ENCODE data around the gene PRPH2. TPM values are rescaled to one million over a fixed set of nuclear protein-coding genes. Genes with fewer than 3 reads are reported as not detected.

The PRPH2 gene
- total RNA-seq, 1 donor from 2014 or later = 0.63 TPM

- no peaks in the 10 kb centered on the region for H3K9me3 ChIP-seq (replicated peaks)
- no peak overlapping the region for H3K27ac ChIP-seq (replicated peaks)
- peaks cover 3% of the 10 kb centered on the region for H3K4me1 ChIP-seq
- H3K27me3 ChIP-seq (ENCODE audit: low read depth) = no peaks in the 10 kb centered on the region
- peaks cover 88% of the 10 kb centered on the region for H3K36me3 ChIP-seq
- no peak overlapping the region for H3K4me3 ChIP-seq
- intact Hi-C loops (cut with micrococcal nuclease) = loop anchor here (5.0 kb wide), 2 partner anchors 63 to 213 kb away; partner anchors contain the start of gene RPL7L1
- DNase-seq = no peak
- TF ChIP-seq CTCF (IDR thresholded peaks at IDR 0.05; ENCODE audit: borderline replicate concordance) = no peak
Measured at GRCh38 chr6:42664718-42665117, 57.7 kb downstream of the PRPH2 start.

- Histone ChIP-seq H3K27me3 (ENCODE audit: low read depth) (no peaks in the 10 kb centered on the region), H3K4me3 (no peak overlapping the region), H3K27ac (replicated peaks) (no peak overlapping the region), H3K4me1 (peaks cover 3% of the 10 kb centered on the region), H3K9me3 (replicated peaks) (no peaks in the 10 kb centered on the region), H3K36me3 (peaks cover 89% of the 10 kb centered on the region)
- TF ChIP-seq CTCF (IDR thresholded peaks at IDR 0.05; ENCODE audit: borderline replicate concordance) = peak; percentile 92
- peak; percentile 71 for DNase-seq
- intact Hi-C loops (cut with micrococcal nuclease) = loop anchor here (5.0 kb wide), 2 partner anchors 66 to 216 kb away; partner anchors contain the start of gene RPL7L1
Measured at GRCh38 chr6:42661540-42662153, 60.8 kb downstream of the PRPH2 start.

- intact Hi-C loops (cut with micrococcal nuclease) = loop anchor here (5.0 kb wide), 2 partner anchors 67 to 217 kb away; partner anchors contain the start of gene RPL7L1
- H3K9me3 ChIP-seq (replicated peaks) = no peaks in the 10 kb centered on the region
- no peak for DNase-seq
- H3K4me1 ChIP-seq = peaks cover 3% of the 10 kb centered on the region
- H3K27me3 ChIP-seq (ENCODE audit: low read depth) = no peaks in the 10 kb centered on the region
- TF ChIP-seq CTCF (IDR thresholded peaks at IDR 0.05; ENCODE audit: borderline replicate concordance) = no peak
- no peak overlapping the region for H3K27ac ChIP-seq (replicated peaks)
- H3K4me3 ChIP-seq = no peak overlapping the region
- peaks cover 89% of the 10 kb centered on the region for H3K36me3 ChIP-seq
Measured at GRCh38 chr6:42659806-42660205, 62.6 kb downstream of the PRPH2 start.

- Histone ChIP-seq H3K4me3 (no peak overlapping the region), H3K27ac (replicated peaks) (no peak overlapping the region), H3K36me3 (peaks cover 100% of the 10 kb centered on the region), H3K4me1 (no peaks in the 10 kb centered on the region), H3K9me3 (replicated peaks) (no peaks in the 10 kb centered on the region), H3K27me3 (ENCODE audit: low read depth) (no peaks in the 10 kb centered on the region)
- intact Hi-C loops (cut with micrococcal nuclease) = no loop called here
- no peak for DNase-seq
- TF ChIP-seq CTCF (IDR thresholded peaks at IDR 0.05; ENCODE audit: borderline replicate concordance) = no peak
Measured at GRCh38 chr6:42653851-42654250, 68.5 kb downstream of the PRPH2 start.

GRCh38 chr6:42652024-42652746, 70.2 kb downstream of the PRPH2 start:
- Histone ChIP-seq H3K9me3 (replicated peaks) (no peaks in the 10 kb centered on the region), H3K27me3 (ENCODE audit: low read depth) (no peaks in the 10 kb centered on the region), H3K27ac (replicated peaks) (no peak overlapping the region), H3K36me3 (peaks cover 99% of the 10 kb centered on the region), H3K4me3 (no peak overlapping the region), H3K4me1 (no peaks in the 10 kb centered on the region)
- no peak for TF ChIP-seq CTCF (IDR thresholded peaks at IDR 0.05; ENCODE audit: borderline replicate concordance)
- DNase-seq = no peak
- intact Hi-C loops (cut with micrococcal nuclease) = no loop called here

Other genes starting within 250 kb of the PRPH2 start
- 32.5 TPM for gene UBR2, start 158.6 kb downstream of the PRPH2 start, total RNA-seq
- gene TBCC, start 23.5 kb upstream of the PRPH2 start, total RNA-seq = 12.8 TPM
- gene BICRAL, start 59.5 kb upstream of the PRPH2 start, total RNA-seq = 12.0 TPM
- 42.2 TPM for gene RPL7L1, start 157.0 kb upstream of the PRPH2 start, total RNA-seq
- gene PTCRA, start 193.5 kb upstream of the PRPH2 start, total RNA-seq = not detected
- 20.1 TPM for gene CNPY3, start 206.9 kb upstream of the PRPH2 start, total RNA-seq
- gene GNMT, start 238.2 kb upstream of the PRPH2 start, total RNA-seq = 0.77 TPM